OCI-LY7 (cell line): Measurements from ENCODE around the gene IFFO2. TPM values are rescaled to one million over a fixed set of nuclear protein-coding genes. Genes with fewer than 3 reads are reported as not detected.

Experiments used
- BruUV-seq: library from RNA; stranded (reverse); fragments of 400-500 nt; replicated peaks from 2 replicates; lab custom pipeline; 2021; lab: Mats Ljungman, UMichigan
- CTCF ChIA-PET: fragments of 300-600 bp; sonication (Branson Sonifier 250); formaldehyde crosslinking; loops from one replicate; lab custom pipeline; 2022; ENCODE audit warnings: antibody characterized with exemption; ENCODE audit not compliant: unreplicated experiment; lab: Charles Lee
- POLR2A ChIA-PET: fragments of 300-600 bp; sonication (Branson Sonifier 250); formaldehyde crosslinking; loops from one replicate; lab custom pipeline; 2022; ENCODE audit warnings: antibody characterized with exemption; lab: Charles Lee
- DNase-seq: peaks from one replicate; pipeline ENCODE4 v3.0.0-alpha.2; 2015; ENCODE audit warnings: low spot score
- H2AFZ ChIP-seq: fragments of 200-600 bp; sonication (generic), shearing (Covaris generic); 2 replicates; pipeline ENCODE4 v1.6.1; 2014; ENCODE audit warnings: mild to moderate bottlenecking, antibody characterized with exemption, low read length, moderate library complexity
- H3K27ac ChIP-seq: fragments of 200-600 bp; sonication (generic); 2 replicates; pipeline ENCODE4 v1.5.1; 2014; ENCODE audit warnings: mixed run types, low read depth, mild to moderate bottlenecking, moderate library complexity, low read length, inconsistent platforms; ENCODE audit not compliant: poor library complexity, severe bottlenecking
- H3K36me3 ChIP-seq: fragments of 200-600 bp; sonication (generic); 2 replicates; pipeline ENCODE4 v1.6.1; 2014; ENCODE audit warnings: mild to moderate bottlenecking, antibody characterized with exemption, low read length, moderate library complexity, mixed read lengths; ENCODE audit not compliant: insufficient read depth
- H3K4me1 ChIP-seq: fragments of 200-600 bp; sonication (generic); 2 replicates; pipeline ENCODE4 v1.5.1; 2014; ENCODE audit warnings: mild to moderate bottlenecking, low read length; ENCODE audit not compliant: insufficient read depth, poor library complexity, severe bottlenecking
- H3K4me2 ChIP-seq: fragments of 200-600 bp; sonication (generic); 2 replicates; pipeline ENCODE4 v1.6.1; 2014; ENCODE audit warnings: mild to moderate bottlenecking, low read length
- H3K4me3 ChIP-seq: fragments of 200-600 bp; sonication (generic); 2 replicates; pipeline ENCODE4 v1.5.1; 2014; ENCODE audit warnings: mild to moderate bottlenecking, low read depth, low read length; ENCODE audit not compliant: poor library complexity, severe bottlenecking
- H3K79me2 ChIP-seq: fragments of 200-600 bp; sonication (generic); 2 replicates; pipeline ENCODE4 v1.6.1; 2016; ENCODE audit warnings: low read depth, mild to moderate bottlenecking, low read length, moderate library complexity, mixed read lengths; ENCODE audit not compliant: insufficient read depth
- H3K9me2 ChIP-seq: fragments of 200-600 bp; sonication (generic); 2 replicates; pipeline ENCODE4 v1.6.1; 2016; ENCODE audit warnings: mild to moderate bottlenecking, low read length, mixed read lengths; ENCODE audit not compliant: insufficient read depth
- H3K9me3 ChIP-seq: fragments of 200-600 bp; sonication (generic); 2 replicates; pipeline ENCODE4 v1.6.1; 2014; ENCODE audit warnings: mild to moderate bottlenecking, mixed run types, low read length, mixed read lengths
- H4K20me1 ChIP-seq: fragments of 200-600 bp; sonication (generic); 2 replicates; pipeline ENCODE4 v1.6.1; 2014; ENCODE audit warnings: mild to moderate bottlenecking, antibody characterized with exemption, low read length, moderate library complexity, mixed read lengths; ENCODE audit not compliant: insufficient read depth
- CTCF ChIP-seq: fragments of 200-600 bp; sonication (generic); conservative IDR thresholded peaks from 2 replicates; pipeline ENCODE4 v1.5.1; 2014; ENCODE audit warnings: mild to moderate bottlenecking, antibody characterized with exemption, low read length, moderate library complexity, mixed read lengths
- EZH2phosphoT487 ChIP-seq: fragments of 200-600 bp; sonication (generic); IDR thresholded peaks from 2 replicates; pipeline ENCODE4 v1.6.1; 2018; ENCODE audit warnings: low read depth, borderline replicate concordance, mild to moderate bottlenecking, mixed run types, antibody characterized with exemption, low read length, moderate library complexity, mixed read lengths
- intact Hi-C: fragments of 100-400 bp; cut with micrococcal nuclease; formaldehyde crosslinking; loops from one replicate; pipeline ENCODE4 v1.10.0; 2022; ENCODE audit not compliant: unreplicated experiment
- total RNA-seq, 2 experiments: library from RNA; depleted of rRNA in 1 of 2; stranded (reverse); fragments of >200 nt in 1 of 2; shearing (Covaris generic) in 1 of 2; gene quantifications; 2 replicates each; pipeline ENCODE4 v1.2.3, GENCODE V29; 2014 to 2022

IFFO2 gene
- total RNA-seq, 2 experiments from 2014 or later, result 0.06 to 0.44 TPM

- Histone ChIP-seq H3K9me3 (no peaks in the 10 kb centered on the region), H3K4me1 (peaks cover 11% of the 10 kb centered on the region), H3K9me2 (no peaks in the 10 kb centered on the region), H3K79me2 (no peaks in the 10 kb centered on the region), H3K36me3 (no peaks in the 10 kb centered on the region), H2AFZ (no peak overlapping the region), H3K27ac (no peak overlapping the region), H4K20me1 (no peaks in the 10 kb centered on the region), H3K4me3 (no peak overlapping the region), H3K4me2 (no peak overlapping the region)
- no peak for TF ChIP-seq CTCF
- TF ChIP-seq EZH2phosphoT487, result no peak
- BruUV-seq, result no TSS peak
- intact Hi-C loops, result loop anchor here (5.0 to 10.0 kb wide), 2 partner anchors 186 to 203 kb away; no protein-coding TSS in a partner anchor
- CTCF ChIA-PET, result interaction anchor here (1.0 to 1.2 kb wide), 2 partner anchors 10 to 25 kb away, joined by 3 to 4 read pairs; no protein-coding TSS in a partner anchor
- DNase-seq, result no peak
- POLR2A ChIA-PET, result no interaction called here
These were observed 47.3 kb downstream of the IFFO2 start for GRCh38 chr1:18908911-18909771.

GRCh38 chr1:18907917-18908845, 48.3 kb downstream of the IFFO2 start:
- Histone ChIP-seq H2AFZ (peak overlapping the region; percentile 68), H3K4me1 (peaks cover 16% of the 10 kb centered on the region), H3K4me2 (peak overlapping the region; percentile 21; the same call in 1 of the 2 replicates), H3K9me2 (no peaks in the 10 kb centered on the region), H3K36me3 (no peaks in the 10 kb centered on the region), H3K27ac (no peak overlapping the region), H3K9me3 (no peaks in the 10 kb centered on the region), H3K79me2 (no peaks in the 10 kb centered on the region), H4K20me1 (no peaks in the 10 kb centered on the region), H3K4me3 (no peak overlapping the region)
- intact Hi-C loops, result loop anchor here (5.0 to 10.0 kb wide), 2 partner anchors 187 to 204 kb away; no protein-coding TSS in a partner anchor
- POLR2A ChIA-PET, result no interaction called here
- BruUV-seq, result no TSS peak
- peak; percentile 39 for DNase-seq
- CTCF ChIA-PET, result interaction anchor here (1.0 to 1.2 kb wide), 2 partner anchors 9 to 24 kb away, joined by 3 to 4 read pairs; no protein-coding TSS in a partner anchor
- TF ChIP-seq CTCF, result no peak
- no peak for TF ChIP-seq EZH2phosphoT487
